T-helper 17 cell (primary cell): ENCODE data around the gene ADCY5. TPM values are rescaled to one million over a fixed set of nuclear protein-coding genes. Genes with fewer than 3 reads are reported as not detected.
"Not testable (repeated sequence)": the region's sequence is repeated elsewhere in the genome, so short reads cannot be mapped to it uniquely, and the experiment has no call there.

Source experiments
- ATAC-seq: fragments of 150-1000 bp; cut with Tn5 transposase; 2 replicates; pipeline ENCODE4 v1.10.0; 2021; ENCODE audit warnings: mild to moderate bottlenecking, moderate library complexity
- DNase-seq, 3 donors: peaks; one replicate each; pipeline versions ENCODE4 v3.0.0 to v3.0.0-alpha.2; 2020 to 2021
- H3K9me3 ChIP-seq: one replicate; pipeline ENCODE4 v1.7.0; 2013; ENCODE audit warnings: low read length, mild to moderate bottlenecking; ENCODE audit not compliant: control insufficient read depth, poor library complexity, severe bottlenecking
- H3K27ac Mint-ChIP-seq: one replicate; pipeline ENCODE4 v1.8.0; 2022; ENCODE audit warnings: mild to moderate bottlenecking, moderate library complexity, mixed read lengths
- H3K27me3 Mint-ChIP-seq: one replicate; pipeline ENCODE4 v1.8.0; 2022; ENCODE audit warnings: mixed read lengths
- H3K36me3 Mint-ChIP-seq: one replicate; pipeline ENCODE4 v1.8.0; 2022; ENCODE audit warnings: low read depth, mixed read lengths
- H3K4me1 Mint-ChIP-seq: one replicate; pipeline ENCODE4 v1.8.0; 2022; ENCODE audit warnings: mild to moderate bottlenecking, mixed read lengths
- H3K4me3 Mint-ChIP-seq: one replicate; pipeline ENCODE4 v1.8.0; 2022; ENCODE audit warnings: mild to moderate bottlenecking, moderate library complexity, mixed read lengths
- total RNA-seq, 4 donors: library from RNA in 2 of 4; stranded (reverse) in 2 of 4; gene quantifications; one replicate each; pipeline ENCODE4 v1.2.3 and lab custom pipeline; 2022 to 2026

Gene ADCY5
- total RNA-seq (not detected), total RNA-seq (lab: John Stamatoyannopoulos, UW) (0 to 0.15 reads per million in 2 donors)

- Mint-ChIP-seq H3K4me1 (peaks cover 5% of the 10 kb centered on the region), H3K4me3 (peak within 1 kb of the TSS; percentile 74), H3K36me3 (peaks cover 9% of the 10 kb centered on the region), H3K27ac (no peak within 1 kb of the TSS), H3K27me3 (peaks cover 59% of the 10 kb centered on the region)
- no peak for DNase-seq
- H3K9me3 ChIP-seq = no peaks in the 10 kb centered on the region
- ATAC-seq = no peak
Observed at GRCh38 chr3:123448536-123449101, at the start of gene ADCY5. Gene ADCY5 (minus strand): TSS chr3:123449090. CDS start chr3:123448545, 545 bp downstream.

GRCh38 chr3:123493912-123494311, 45.0 kb upstream of the ADCY5 start:
- DNase-seq (no peak), ATAC-seq (no peak)
- H3K4me3 Mint-ChIP-seq = no peak overlapping the region
- no peaks in the 10 kb centered on the region for H3K9me3 ChIP-seq
- peaks cover 3% of the 10 kb centered on the region for H3K36me3 Mint-ChIP-seq
- H3K4me1 Mint-ChIP-seq = peaks cover 2% of the 10 kb centered on the region
- H3K27ac Mint-ChIP-seq = no peak overlapping the region
- H3K27me3 Mint-ChIP-seq = no peaks in the 10 kb centered on the region

GRCh38 chr3:123491966-123492587, 43.2 kb upstream of the ADCY5 start:
- DNase-seq = no peak
- no peaks in the 10 kb centered on the region for H3K27me3 Mint-ChIP-seq
- no peak for ATAC-seq
- peaks cover 3% of the 10 kb centered on the region for H3K36me3 Mint-ChIP-seq
- no peaks in the 10 kb centered on the region for H3K9me3 ChIP-seq
- H3K4me1 Mint-ChIP-seq = peaks cover 2% of the 10 kb centered on the region
- no peak overlapping the region for H3K27ac Mint-ChIP-seq
- H3K4me3 Mint-ChIP-seq = no peak overlapping the region

- H3K4me1 Mint-ChIP-seq = peaks cover 2% of the 10 kb centered on the region
- H3K36me3 Mint-ChIP-seq = peaks cover 5% of the 10 kb centered on the region
- peaks cover 13% of the 10 kb centered on the region for H3K27me3 Mint-ChIP-seq
- ATAC-seq = peak; percentile 49
- H3K4me3 Mint-ChIP-seq = no peak overlapping the region
- peak in 1 of 3 donors; percentile 30 for DNase-seq
- no peaks in the 10 kb centered on the region for H3K9me3 ChIP-seq
- no peak overlapping the region for H3K27ac Mint-ChIP-seq
Observed at GRCh38 chr3:123489400-123490004, 40.6 kb upstream of the ADCY5 start.

- H3K27ac Mint-ChIP-seq = no peak overlapping the region
- ATAC-seq = no peak
- H3K27me3 Mint-ChIP-seq = peaks cover 16% of the 10 kb centered on the region
- H3K4me3 Mint-ChIP-seq = no peak overlapping the region
- H3K36me3 Mint-ChIP-seq = peaks cover 5% of the 10 kb centered on the region
- H3K9me3 ChIP-seq = no peaks in the 10 kb centered on the region
- peaks cover 2% of the 10 kb centered on the region for H3K4me1 Mint-ChIP-seq
- DNase-seq = no peak
Observed at GRCh38 chr3:123488645-123489347, 39.9 kb upstream of the ADCY5 start.

GRCh38 chr3:123487063-123487462, 38.2 kb upstream of the ADCY5 start:
- H3K27me3 Mint-ChIP-seq = peaks cover 16% of the 10 kb centered on the region
- not testable (repeated sequence) for H3K4me3 Mint-ChIP-seq, H3K36me3 Mint-ChIP-seq, H3K9me3 ChIP-seq, DNase-seq, H3K4me1 Mint-ChIP-seq, H3K27ac Mint-ChIP-seq, ATAC-seq

GRCh38 chr3:123486460-123486859, 37.6 kb upstream of the ADCY5 start:
- DNase-seq (no peak), ATAC-seq (no peak)
- H3K36me3 Mint-ChIP-seq = peaks cover 5% of the 10 kb centered on the region
- H3K27ac Mint-ChIP-seq = no peak overlapping the region
- no peak overlapping the region for H3K4me3 Mint-ChIP-seq
- peaks cover 16% of the 10 kb centered on the region for H3K27me3 Mint-ChIP-seq
- H3K9me3 ChIP-seq = no peaks in the 10 kb centered on the region
- peaks cover 2% of the 10 kb centered on the region for H3K4me1 Mint-ChIP-seq

GRCh38 chr3:123485551-123485950, 36.7 kb upstream of the ADCY5 start:
- Mint-ChIP-seq H3K27me3 (peaks cover 22% of the 10 kb centered on the region), H3K4me1 (peaks cover 2% of the 10 kb centered on the region), H3K4me3 (no peak overlapping the region), H3K27ac (no peak overlapping the region), H3K36me3 (peaks cover 5% of the 10 kb centered on the region)
- no peak for DNase-seq
- no peak for ATAC-seq
- no peaks in the 10 kb centered on the region for H3K9me3 ChIP-seq

GRCh38 chr3:123483146-123483545, 34.3 kb upstream of the ADCY5 start:
- H3K36me3 Mint-ChIP-seq = peaks cover 5% of the 10 kb centered on the region
- H3K9me3 ChIP-seq = no peaks in the 10 kb centered on the region
- H3K27ac Mint-ChIP-seq = no peak overlapping the region
- peaks cover 41% of the 10 kb centered on the region for H3K27me3 Mint-ChIP-seq
- no peak for DNase-seq
- H3K4me1 Mint-ChIP-seq = peaks cover 2% of the 10 kb centered on the region
- ATAC-seq = no peak
- H3K4me3 Mint-ChIP-seq = no peak overlapping the region

GRCh38 chr3:123481722-123482457, 33.0 kb upstream of the ADCY5 start:
- Mint-ChIP-seq H3K4me1 (peaks cover under 1% of the 10 kb centered on the region), H3K36me3 (peaks cover 9% of the 10 kb centered on the region), H3K4me3 (no peak overlapping the region), H3K27ac (no peak overlapping the region), H3K27me3 (peaks cover 52% of the 10 kb centered on the region)
- no peak for ATAC-seq
- DNase-seq = no peak
- no peaks in the 10 kb centered on the region for H3K9me3 ChIP-seq

GRCh38 chr3:123481071-123481470, 32.2 kb upstream of the ADCY5 start:
- H3K9me3 ChIP-seq = no peaks in the 10 kb centered on the region
- Mint-ChIP-seq H3K4me3 (no peak overlapping the region), H3K36me3 (peaks cover 9% of the 10 kb centered on the region), H3K4me1 (no peaks in the 10 kb centered on the region), H3K27me3 (peaks cover 57% of the 10 kb centered on the region), H3K27ac (no peak overlapping the region)
- ATAC-seq (no peak), DNase-seq (no peak)

- H3K9me3 ChIP-seq = no peaks in the 10 kb centered on the region
- H3K4me1 Mint-ChIP-seq = no peaks in the 10 kb centered on the region
- H3K4me3 Mint-ChIP-seq = no peak overlapping the region
- DNase-seq = no peak
- H3K36me3 Mint-ChIP-seq = peaks cover 8% of the 10 kb centered on the region
- peaks cover 61% of the 10 kb centered on the region for H3K27me3 Mint-ChIP-seq
- no peak overlapping the region for H3K27ac Mint-ChIP-seq
- no peak for ATAC-seq
Observed at GRCh38 chr3:123480428-123480827, 31.5 kb upstream of the ADCY5 start.

- Mint-ChIP-seq H3K27me3 (peaks cover 61% of the 10 kb centered on the region), H3K27ac (no peak overlapping the region), H3K4me1 (peaks cover 3% of the 10 kb centered on the region), H3K4me3 (no peak overlapping the region), H3K36me3 (peaks cover 4% of the 10 kb centered on the region)
- H3K9me3 ChIP-seq = no peaks in the 10 kb centered on the region
- ATAC-seq (no peak), DNase-seq (no peak)
Observed at GRCh38 chr3:123479891-123480290, 31.0 kb upstream of the ADCY5 start.
